NCI-H128 (cell line): Measurements from ENCODE around the gene RCE1.

Experiments used
- DNase-seq: peaks from one replicate; lab custom pipeline; 2025; ENCODE audit not compliant: unreplicated experiment; lab: John Stamatoyannopoulos, UW

Gene RCE1

GRCh38 chr11:66844496-66845142 lies 1.4 kb downstream of the RCE1 start:
- DNase-seq: no peak

GRCh38 chr11:66845143-66845875 lies 2.1 kb downstream of the RCE1 start:
- DNase-seq: no peak

- DNase-seq: no peak
Observed at GRCh38 chr11:66845876-66846212, 2.6 kb downstream of the RCE1 start.

GRCh38 chr11:66846671-66847091 lies 3.4 kb downstream of the RCE1 start:
- no peak for DNase-seq

- DNase-seq: no peak
Observed at GRCh38 chr11:66847461-66848232, 4.4 kb downstream of the RCE1 start.

GRCh38 chr11:66848671-66849500 lies 5.6 kb downstream of the RCE1 start:
- DNase-seq: no peak

GRCh38 chr11:66849501-66850234 lies 6.4 kb downstream of the RCE1 start:
- DNase-seq: no peak

GRCh38 chr11:66850235-66850587 lies 7.0 kb downstream of the RCE1 start:
- no peak for DNase-seq

- no peak for DNase-seq
Observed at GRCh38 chr11:66850588-66851238, 7.5 kb downstream of the RCE1 start.

- DNase-seq: no peak
Observed at GRCh38 chr11:66851239-66851596, 8.0 kb downstream of the RCE1 start.

- DNase-seq: no peak
Observed at GRCh38 chr11:66851698-66852465, 8.6 kb downstream of the RCE1 start.

- DNase-seq: no peak
Observed at GRCh38 chr11:66852466-66853241, 9.4 kb downstream of the RCE1 start.

- DNase-seq: no peak
Observed at GRCh38 chr11:66853242-66854229, 10.3 kb downstream of the RCE1 start.

- DNase-seq: no peak
Observed at GRCh38 chr11:66854231-66854661, 11.0 kb downstream of the RCE1 start.

GRCh38 chr11:66854729-66855211 lies 11.5 kb downstream of the RCE1 start:
- DNase-seq: no peak

GRCh38 chr11:66855574-66856495 lies 12.6 kb downstream of the RCE1 start:
- DNase-seq: peak; percentile 92
